Smooth muscle cell (in vitro differentiated cells): ENCODE measurements around the gene C1QB. TPM values are rescaled to one million over a fixed set of nuclear protein-coding genes. Genes with fewer than 3 reads are reported as not detected.

Experiments used
- DNase-seq: peaks from one replicate; lab custom pipeline; 2025; ENCODE audit not compliant: unreplicated experiment; lab: John Stamatoyannopoulos, UW
- H2AFZ ChIP-seq: fragments of 200-600 bp; sonication (generic); 2 replicates; pipeline ENCODE4 v1.6.0; 2016; ENCODE audit warnings: antibody characterized with exemption, low read depth, mild to moderate bottlenecking
- H3F3A ChIP-seq: fragments of 200-600 bp; sonication (generic); 2 replicates; pipeline ENCODE4 v1.6.0; 2017; ENCODE audit warnings: antibody characterized with exemption, low read depth
- H3K27ac ChIP-seq: fragments of 200-600 bp; sonication (generic); 2 replicates; pipeline ENCODE4 v1.5.1; 2016; ENCODE audit warnings: low read depth, mild to moderate bottlenecking
- H3K27me3 ChIP-seq: fragments of 200-600 bp; sonication (generic); 2 replicates; pipeline ENCODE4 v1.6.1; 2016; ENCODE audit warnings: low read depth, mild to moderate bottlenecking
- H3K36me3 ChIP-seq: fragments of 200-600 bp; sonication (generic); 2 replicates; pipeline ENCODE4 v1.5.1; 2016; ENCODE audit warnings: low read depth
- H3K4me1 ChIP-seq: fragments of 200-600 bp; sonication (generic); 2 replicates; pipeline ENCODE4 v1.5.1; 2016; ENCODE audit warnings: low read depth
- H3K4me2 ChIP-seq: fragments of 200-600 bp; sonication (generic); 2 replicates; pipeline ENCODE4 v1.6.0; 2016; ENCODE audit warnings: mild to moderate bottlenecking
- H3K4me3 ChIP-seq: fragments of 200-600 bp; sonication (generic); 2 replicates; pipeline ENCODE4 v1.5.1; 2016; ENCODE audit warnings: mild to moderate bottlenecking
- H3K79me2 ChIP-seq: fragments of 200-600 bp; sonication (generic); 2 replicates; pipeline ENCODE4 v1.6.0; 2016; ENCODE audit warnings: low read depth, mild to moderate bottlenecking
- H3K9ac ChIP-seq: fragments of 200-600 bp; sonication (generic); 2 replicates; pipeline ENCODE4 v1.6.0; 2016; ENCODE audit warnings: low read depth
- H3K9me3 ChIP-seq: fragments of 200-600 bp; sonication (generic); replicated peaks from 2 replicates; pipeline ENCODE4 v1.5.1; 2016; ENCODE audit warnings: low read depth
- H4K20me1 ChIP-seq: fragments of 200-600 bp; sonication (generic); 2 replicates; pipeline ENCODE4 v1.6.0; 2016; ENCODE audit warnings: low read depth
- WGBS: methylation state at CpG from one replicate; pipeline ENCODE4 v1.1.7; 2016; ENCODE audit warnings: low lambda C conversion rate; 5-methylcytosine and 5-hydroxymethylcytosine counted together
- polyA plus RNA-seq: library from polyadenylated mRNA; unstranded; fragments of >200 nt; fragmentation: Nextera tagmentation; extraction: Ambion mirVana; gene quantifications from 2 replicates; pipeline ENCODE4 v1.2.1, GENCODE V29; 2016
- total RNA-seq: library from RNA; depleted of rRNA; stranded (reverse); fragments of >200 nt; gene quantifications from 2 replicates; pipeline ENCODE4 v1.2.3, GENCODE V29; 2014
- TF ChIP-seq, protein P1 (sequence below): fragments of 200-600 bp; sonication (generic); IDR thresholded peaks from 2 replicates; pipeline ENCODE4 v1.5.1; 2017; ENCODE audit warnings: borderline replicate concordance, mild to moderate bottlenecking, antibody characterized with exemption; ENCODE audit not compliant: insufficient read depth, poor library complexity, severe bottlenecking

The C1QB gene
- total and polyA plus RNA-seq, 2 experiments from 2014 or later: not detected

DNA sequence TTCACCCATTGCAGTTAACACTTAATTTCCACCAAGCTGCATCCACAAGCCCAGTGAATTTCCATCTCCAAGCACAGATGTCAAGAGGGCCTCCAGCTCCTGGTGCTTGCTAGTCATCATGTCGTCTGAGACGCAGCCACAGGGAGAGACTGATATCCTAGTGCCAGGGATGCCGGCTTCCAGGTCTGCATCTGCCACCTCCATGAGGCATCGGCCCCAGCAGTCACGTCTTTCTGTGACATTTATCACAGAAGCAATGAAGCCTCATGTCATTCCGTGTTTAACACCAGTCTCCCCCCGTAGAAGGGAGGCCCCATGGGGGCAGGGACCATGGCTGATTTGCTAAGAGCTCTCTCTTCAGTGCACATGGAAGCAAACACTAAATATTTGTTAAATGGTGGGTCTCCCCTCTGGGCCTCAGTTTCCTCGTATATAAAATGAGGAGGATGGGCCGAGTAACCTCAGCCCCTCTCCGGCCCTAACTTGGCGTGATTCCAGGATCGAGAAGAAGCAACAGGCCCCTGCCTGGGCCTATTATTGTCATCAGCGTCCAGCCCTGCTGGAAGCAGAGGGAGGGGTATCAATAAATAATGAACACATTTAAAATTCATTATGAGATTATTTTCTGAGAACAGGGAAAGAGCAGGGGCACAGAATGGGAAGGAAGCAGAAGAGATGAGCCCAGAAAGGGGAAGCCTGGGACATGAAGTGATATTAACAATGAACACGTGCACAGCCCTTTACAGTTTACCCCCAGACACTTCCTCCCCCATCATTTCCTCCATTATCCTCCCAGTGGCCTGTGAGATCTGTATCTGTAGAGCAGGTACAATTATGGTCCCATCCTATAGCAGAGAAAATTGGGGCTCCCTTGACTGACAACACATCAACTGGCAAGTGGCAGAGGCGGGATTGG is 837 bp upstream of the C1QB start:
- H3K9ac ChIP-seq: no peak overlapping the region
- H3K27me3 ChIP-seq: peaks cover 48% of the 10 kb centered on the region
- H3K27ac ChIP-seq: no peak overlapping the region
- no peaks in the 10 kb centered on the region for H3K9me3 ChIP-seq
- no peak overlapping the region for H2AFZ ChIP-seq
- no peak overlapping the region for H3K4me2 ChIP-seq
- H4K20me1 ChIP-seq: no peaks in the 10 kb centered on the region
- no peaks in the 10 kb centered on the region for H3K36me3 ChIP-seq
- 82% methylated on average over 15 of the region's 15 CpGs for WGBS
- DNase-seq: no peak
- H3K4me1 ChIP-seq: no peaks in the 10 kb centered on the region
- H3F3A ChIP-seq: no peaks in the 10 kb centered on the region
- no peak overlapping the region for H3K4me3 ChIP-seq
- TF ChIP-seq, protein P1, sequence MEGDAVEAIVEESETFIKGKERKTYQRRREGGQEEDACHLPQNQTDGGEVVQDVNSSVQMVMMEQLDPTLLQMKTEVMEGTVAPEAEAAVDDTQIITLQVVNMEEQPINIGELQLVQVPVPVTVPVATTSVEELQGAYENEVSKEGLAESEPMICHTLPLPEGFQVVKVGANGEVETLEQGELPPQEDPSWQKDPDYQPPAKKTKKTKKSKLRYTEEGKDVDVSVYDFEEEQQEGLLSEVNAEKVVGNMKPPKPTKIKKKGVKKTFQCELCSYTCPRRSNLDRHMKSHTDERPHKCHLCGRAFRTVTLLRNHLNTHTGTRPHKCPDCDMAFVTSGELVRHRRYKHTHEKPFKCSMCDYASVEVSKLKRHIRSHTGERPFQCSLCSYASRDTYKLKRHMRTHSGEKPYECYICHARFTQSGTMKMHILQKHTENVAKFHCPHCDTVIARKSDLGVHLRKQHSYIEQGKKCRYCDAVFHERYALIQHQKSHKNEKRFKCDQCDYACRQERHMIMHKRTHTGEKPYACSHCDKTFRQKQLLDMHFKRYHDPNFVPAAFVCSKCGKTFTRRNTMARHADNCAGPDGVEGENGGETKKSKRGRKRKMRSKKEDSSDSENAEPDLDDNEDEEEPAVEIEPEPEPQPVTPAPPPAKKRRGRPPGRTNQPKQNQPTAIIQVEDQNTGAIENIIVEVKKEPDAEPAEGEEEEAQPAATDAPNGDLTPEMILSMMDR: no peak
- H3K79me2 ChIP-seq: no peaks in the 10 kb centered on the region

GRCh38 chr1:22654692-22655091 is 1.7 kb downstream of the C1QB start:
- H3K36me3 ChIP-seq: no peaks in the 10 kb centered on the region
- DNase-seq: no peak
- no peak overlapping the region for H3K9ac ChIP-seq
- no peak overlapping the region for H3K4me2 ChIP-seq
- H3K4me1 ChIP-seq: no peaks in the 10 kb centered on the region
- peaks cover 58% of the 10 kb centered on the region for H3K27me3 ChIP-seq
- no peaks in the 10 kb centered on the region for H3K79me2 ChIP-seq
- H3K9me3 ChIP-seq: no peaks in the 10 kb centered on the region
- WGBS: 67% methylated on average over 5 of the region's 5 CpGs
- TF ChIP-seq, protein P1: no peak
- H4K20me1 ChIP-seq: no peaks in the 10 kb centered on the region
- no peak overlapping the region for H3K27ac ChIP-seq
- no peaks in the 10 kb centered on the region for H3F3A ChIP-seq
- H2AFZ ChIP-seq: no peak overlapping the region
- no peak overlapping the region for H3K4me3 ChIP-seq

DNA sequence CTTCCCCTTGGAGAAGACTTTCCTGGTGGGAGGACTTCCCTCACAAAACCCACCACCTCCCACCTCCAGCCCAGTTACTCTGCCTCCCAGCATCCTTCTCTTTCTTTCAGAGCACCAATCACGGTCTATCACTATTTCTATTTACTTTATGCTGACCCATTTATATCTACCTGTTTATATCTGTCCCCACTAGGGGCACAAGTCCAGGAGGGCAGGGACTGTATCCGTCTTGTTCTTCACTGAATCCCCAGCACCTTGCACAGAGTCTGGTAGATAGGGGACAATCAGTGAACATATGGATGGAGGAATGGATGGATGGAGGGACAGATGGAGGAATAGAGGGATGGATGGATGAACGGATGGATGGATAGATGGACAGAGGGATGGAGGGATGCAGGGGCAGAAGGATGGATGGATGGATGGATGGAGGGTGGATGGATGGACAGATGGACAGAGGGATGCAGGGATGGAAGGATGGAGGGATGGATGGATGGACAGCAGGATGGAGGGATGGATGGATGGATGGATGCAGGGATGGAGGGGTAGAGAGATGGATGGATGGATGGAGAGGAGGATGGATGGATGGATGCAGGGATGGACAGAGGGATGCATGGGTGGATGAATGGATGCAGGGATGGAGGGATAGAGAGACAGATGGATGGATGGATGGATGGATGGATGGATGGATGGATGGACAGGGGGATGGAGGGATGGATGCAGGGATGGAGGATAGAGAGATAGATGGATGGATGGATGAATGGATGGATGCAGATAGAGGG is 5.5 kb downstream of the C1QB start:
- Histone ChIP-seq H3K4me3 (no peak overlapping the region), H3K79me2 (no peaks in the 10 kb centered on the region), H3K9me3 (no peaks in the 10 kb centered on the region), H3K36me3 (no peaks in the 10 kb centered on the region), H3K4me2 (no peak overlapping the region), H3K4me1 (no peaks in the 10 kb centered on the region), H3K27ac (no peak overlapping the region), H2AFZ (no peak overlapping the region), H3F3A (no peaks in the 10 kb centered on the region), H3K27me3 (peaks cover 59% of the 10 kb centered on the region), H4K20me1 (no peaks in the 10 kb centered on the region), H3K9ac (no peak overlapping the region)
- DNase-seq: no peak
- TF ChIP-seq, protein P1: no peak
- WGBS: 73% methylated on average over 3 of the region's 3 CpGs
